Hematopoietic multipotent progenitor cell treated with erythropoietin and hydrocortisone succinate and interleukin-3 and kit ligand, for 17 days (in vitro differentiated cells): ENCODE results near the gene CORO1C.
"Not testable (repeated sequence)": the region's sequence is repeated elsewhere in the genome, so short reads cannot be mapped to it uniquely, and the experiment has no call there.

Experiments used
- DNase-seq: peaks from one replicate; pipeline ENCODE4 v3.0.0-alpha.2; 2015; ENCODE audit warnings: low spot score

Gene CORO1C

GRCh38 chr12:108753976-108754375, 22.7 kb upstream of the CORO1C start:
- no peak for DNase-seq

- no peak for DNase-seq
Measured at GRCh38 chr12:108752387-108752786, 21.1 kb upstream of the CORO1C start.

- DNase-seq: no peak
Measured at GRCh38 chr12:108751821-108752220, 20.5 kb upstream of the CORO1C start.

GRCh38 chr12:108751003-108751402, 19.7 kb upstream of the CORO1C start:
- DNase-seq: not testable (repeated sequence)

GRCh38 chr12:108750526-108750925, 19.2 kb upstream of the CORO1C start:
- no peak for DNase-seq

- DNase-seq: no peak
Measured at GRCh38 chr12:108747563-108747962, 16.2 kb upstream of the CORO1C start.

- DNase-seq: no peak
Measured at GRCh38 chr12:108745641-108746040, 14.3 kb upstream of the CORO1C start.

GRCh38 chr12:108744021-108744897, 12.9 kb upstream of the CORO1C start:
- DNase-seq: no peak

GRCh38 chr12:108738170-108738569, 6.9 kb upstream of the CORO1C start:
- no peak for DNase-seq

GRCh38 chr12:108735855-108736254, 4.5 kb upstream of the CORO1C start:
- DNase-seq: no peak

GRCh38 chr12:108734200-108734906, 3.0 kb upstream of the CORO1C start:
- DNase-seq: no peak

GRCh38 chr12:108733230-108733531, 1.9 kb upstream of the CORO1C start:
- DNase-seq: not testable (repeated sequence)

GRCh38 chr12:108732489-108733229, 1.3 kb upstream of the CORO1C start:
- DNase-seq: no peak

- DNase-seq: peak; percentile 98
Measured at GRCh38 chr12:108731866-108732461, 646 bp upstream of the CORO1C start.

- peak; percentile 46 for DNase-seq
Measured at GRCh38 chr12:108730365-108731104, 783 bp downstream of the CORO1C start.

- peak; percentile 58 for DNase-seq
Measured at GRCh38 chr12:108729612-108730364, 1.5 kb downstream of the CORO1C start.

- DNase-seq: peak; percentile 41
Measured at GRCh38 chr12:108728820-108729611, 2.3 kb downstream of the CORO1C start.

- DNase-seq: no peak
Measured at GRCh38 chr12:108727868-108728735, 3.2 kb downstream of the CORO1C start.

GRCh38 chr12:108727161-108727560, 4.2 kb downstream of the CORO1C start:
- DNase-seq: no peak
